Neural cell (in vitro differentiated cells): Measurements from ENCODE around the gene SEL1L3.
A peak's percentile ranks its signal among the peaks of the same experiment; 100 is the strongest.

Experiments used
- EZH2 ChIP-seq: fragments of 200-600, 300-800 bp; shearing (Covaris generic), sonication (generic); IDR thresholded peaks from 2 replicates; pipeline ENCODE4 v1.6.1; 2014; ENCODE audit warnings: antibody characterized with exemption, low read length, borderline replicate concordance, mild to moderate bottlenecking; ENCODE audit not compliant: insufficient read depth, poor library complexity, severe bottlenecking
- MXI1 ChIP-seq: fragments of 450-650 bp; conservative IDR thresholded peaks from 2 replicates; pipeline ENCODE4 v1.6.1; 2014; ENCODE audit warnings: antibody characterized with exemption, mild to moderate bottlenecking; ENCODE audit not compliant: poor library complexity, severe bottlenecking
- POLR2AphosphoS5 ChIP-seq: IDR thresholded peaks from 2 replicates; pipeline ENCODE4 v1.6.1; 2012
- SMC3 ChIP-seq: fragments of 450-650 bp; conservative IDR thresholded peaks from 2 replicates; pipeline ENCODE4 v1.6.1; 2014; ENCODE audit warnings: antibody characterized with exemption, mild to moderate bottlenecking, moderate library complexity; ENCODE audit not compliant: poor library complexity
- TAF1 ChIP-seq: IDR thresholded peaks from 2 replicates; pipeline ENCODE4 v1.6.1; 2012; ENCODE audit warnings: low read depth
- TF ChIP-seq, protein P1 (sequence below): fragments of 450-650 bp; IDR thresholded peaks from 2 replicates; pipeline ENCODE4 v1.5.1; 2014; ENCODE audit warnings: antibody characterized with exemption, mild to moderate bottlenecking, moderate library complexity; ENCODE audit not compliant: poor library complexity, severe bottlenecking

DNA sequence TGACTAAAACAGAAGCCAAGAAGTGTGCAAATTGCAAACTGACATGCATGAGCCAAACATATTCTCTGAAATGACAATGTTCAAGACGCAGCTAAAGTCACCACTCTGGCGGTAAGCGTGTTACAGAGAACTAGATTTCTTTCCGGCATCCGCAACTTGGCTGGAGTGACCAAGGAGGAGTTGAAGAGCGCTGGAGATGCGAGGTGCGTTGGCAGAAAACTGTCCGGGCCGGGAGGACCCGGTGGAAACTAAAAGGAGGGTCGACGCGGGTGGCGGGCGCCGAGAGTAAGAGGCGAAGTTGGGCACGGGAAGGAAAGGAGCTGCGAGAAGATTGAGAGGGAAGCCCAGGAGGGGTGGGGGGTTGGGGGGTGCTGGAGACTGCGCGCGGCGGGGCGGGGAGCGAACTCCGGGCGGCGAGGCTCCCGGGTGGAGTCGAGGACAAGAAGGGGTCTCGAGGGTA lies 807 bp downstream of the SEL1L3 start:
- TF ChIP-seq, protein P1, sequence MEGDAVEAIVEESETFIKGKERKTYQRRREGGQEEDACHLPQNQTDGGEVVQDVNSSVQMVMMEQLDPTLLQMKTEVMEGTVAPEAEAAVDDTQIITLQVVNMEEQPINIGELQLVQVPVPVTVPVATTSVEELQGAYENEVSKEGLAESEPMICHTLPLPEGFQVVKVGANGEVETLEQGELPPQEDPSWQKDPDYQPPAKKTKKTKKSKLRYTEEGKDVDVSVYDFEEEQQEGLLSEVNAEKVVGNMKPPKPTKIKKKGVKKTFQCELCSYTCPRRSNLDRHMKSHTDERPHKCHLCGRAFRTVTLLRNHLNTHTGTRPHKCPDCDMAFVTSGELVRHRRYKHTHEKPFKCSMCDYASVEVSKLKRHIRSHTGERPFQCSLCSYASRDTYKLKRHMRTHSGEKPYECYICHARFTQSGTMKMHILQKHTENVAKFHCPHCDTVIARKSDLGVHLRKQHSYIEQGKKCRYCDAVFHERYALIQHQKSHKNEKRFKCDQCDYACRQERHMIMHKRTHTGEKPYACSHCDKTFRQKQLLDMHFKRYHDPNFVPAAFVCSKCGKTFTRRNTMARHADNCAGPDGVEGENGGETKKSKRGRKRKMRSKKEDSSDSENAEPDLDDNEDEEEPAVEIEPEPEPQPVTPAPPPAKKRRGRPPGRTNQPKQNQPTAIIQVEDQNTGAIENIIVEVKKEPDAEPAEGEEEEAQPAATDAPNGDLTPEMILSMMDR = no peak
- TF ChIP-seq EZH2 (no peak), POLR2AphosphoS5 (no peak), TAF1 (no peak), MXI1 (peak; percentile 8), SMC3 (no peak)
